22Rv1 (cell line): Measurements from ENCODE around the gene ENDOV.

Source experiments
- H3K27ac ChIP-seq: fragments of 450-650 bp; 2 replicates; pipeline ENCODE4 v1.5.1; 2017
- CTCF ChIP-seq: fragments of 450-650 bp; IDR thresholded peaks from 2 replicates; pipeline ENCODE4 v1.5.1; 2017; ENCODE audit warnings: mild to moderate bottlenecking
- ZFX ChIP-seq: fragments of 450-650 bp; IDR thresholded peaks from 2 replicates; pipeline ENCODE4 v1.6.1; 2017; ENCODE audit warnings: antibody characterized with exemption, borderline replicate concordance

The ENDOV gene

GRCh38 chr17:80453126-80453997 lies 38.4 kb downstream of the ENDOV start:
- TF ChIP-seq CTCF (no peak), ZFX (no peak)
- H3K27ac ChIP-seq = peak overlapping the region; percentile 88

DNA sequence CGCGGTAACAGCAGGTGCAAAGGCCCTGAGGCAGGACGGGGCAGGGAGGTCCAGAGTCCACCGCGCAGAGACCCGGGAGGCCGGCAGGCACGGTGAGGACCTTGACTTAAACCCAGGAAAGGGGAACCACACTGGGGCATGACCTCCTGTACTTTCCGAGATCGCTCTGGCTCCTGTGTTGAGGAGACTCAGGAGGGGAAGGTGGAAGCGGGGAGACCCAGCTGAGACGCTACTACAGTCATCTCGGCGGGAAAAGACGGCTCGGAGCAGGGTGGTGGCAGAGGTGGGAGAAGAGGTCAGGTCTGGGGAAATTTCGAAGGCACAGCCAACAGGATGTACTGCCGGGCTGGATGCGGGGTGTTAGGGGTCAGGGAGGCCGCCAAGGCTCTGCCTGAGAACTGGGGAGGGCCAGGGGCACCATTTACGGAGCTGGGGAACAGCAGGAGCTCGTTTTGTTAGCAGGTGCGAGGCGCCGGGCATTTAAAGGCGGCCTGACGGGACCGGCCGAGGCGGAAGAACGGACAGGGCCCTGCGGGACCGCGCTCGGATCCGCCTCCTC lies 39.1 kb downstream of the ENDOV start:
- no peak for TF ChIP-seq CTCF
- TF ChIP-seq ZFX = no peak

GRCh38 chr17:80454557-80455335 lies 39.8 kb downstream of the ENDOV start:
- TF ChIP-seq CTCF (no peak), ZFX (no peak)
- peak overlapping the region; percentile 88 for H3K27ac ChIP-seq

More for the DNA sequence above, 39.1 kb downstream of the ENDOV start:
- peak overlapping the region; percentile 88 for H3K27ac ChIP-seq

DNA sequence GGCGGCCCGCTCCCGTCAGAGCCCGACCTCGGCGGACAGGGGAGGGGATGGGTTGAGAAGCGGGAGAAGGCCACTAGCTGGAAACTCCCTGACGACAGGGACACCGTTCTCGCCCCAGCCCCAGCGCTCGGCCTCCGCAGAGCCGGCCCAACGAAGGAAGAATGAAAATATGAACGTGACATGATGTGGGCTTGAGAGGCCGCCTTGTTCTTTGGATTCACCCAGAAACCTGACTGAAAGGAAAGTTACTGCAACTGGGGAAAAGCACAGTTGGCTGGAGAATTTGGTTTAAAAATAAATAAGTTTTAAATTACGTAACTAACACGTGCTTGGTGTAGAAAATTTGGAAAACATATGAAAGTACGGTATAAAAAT lies 40.4 kb downstream of the ENDOV start:
- TF ChIP-seq CTCF (no peak), ZFX (no peak)
- H3K27ac ChIP-seq = peak overlapping the region; percentile 88

GRCh38 chr17:80455784-80456183 lies 40.8 kb downstream of the ENDOV start:
- peak overlapping the region; percentile 88; the same call in 1 of the 2 replicates for H3K27ac ChIP-seq
- TF ChIP-seq ZFX (no peak), CTCF (no peak)

DNA sequence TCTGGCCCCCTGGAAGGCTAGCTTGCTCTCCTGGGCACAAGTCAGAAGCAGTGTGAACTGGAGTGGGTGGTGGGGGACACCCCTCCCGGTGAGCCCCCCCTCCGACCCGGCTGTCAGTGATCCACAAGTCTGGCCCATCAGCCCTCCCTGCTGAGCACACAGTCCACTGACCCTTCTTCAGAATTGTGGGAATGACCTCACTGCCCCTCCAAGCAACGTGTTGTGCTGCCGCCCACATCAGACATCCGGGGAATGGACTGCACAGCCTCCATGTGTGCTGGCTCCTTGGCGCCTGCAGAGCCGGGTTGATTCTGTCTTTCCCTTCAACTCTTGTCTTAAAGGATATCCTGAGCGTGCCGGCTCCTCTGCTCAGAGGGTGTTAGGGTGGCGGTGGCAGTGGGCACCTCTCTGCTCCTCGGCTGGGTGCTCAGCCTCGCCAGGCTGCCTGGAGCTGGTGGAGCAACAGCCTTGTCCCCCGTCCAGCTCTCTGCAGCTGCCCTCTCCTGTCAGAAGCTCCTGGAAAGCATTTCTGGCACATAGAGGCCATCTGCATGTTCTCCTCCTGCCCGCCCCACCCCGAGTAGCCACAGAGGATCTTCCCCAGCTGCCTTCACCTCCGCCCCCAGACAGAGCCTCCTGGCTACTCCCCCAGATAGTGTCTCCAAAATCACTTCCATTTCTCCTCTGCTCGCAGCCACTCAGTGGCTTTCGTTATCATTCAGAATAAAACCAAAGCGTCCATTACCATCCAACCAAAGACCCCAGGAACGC lies 41.7 kb downstream of the ENDOV start:
- H3K27ac ChIP-seq = no peak overlapping the region
- no peak for TF ChIP-seq ZFX
- no peak for TF ChIP-seq CTCF
